NCI-H510A treated with DMSO at 0.1 percent for 48 hours (cell line): ENCODE results near the gene ELK4.
A peak's percentile ranks its signal among the peaks of the same experiment; 100 is the strongest.

Source experiments
- DNase-seq: peaks from one replicate; lab custom pipeline; 2025; lab: John Stamatoyannopoulos, UW

ELK4 gene

GRCh38 chr1:205631768-205632668 is at the start of gene ELK4:
Gene ELK4, minus strand, starts transcription at chr1:205632011. Its CDS starts 8,129 bp downstream, at chr1:205623882.
- DNase-seq, result peak; percentile 87

GRCh38 chr1:205681364-205681763 is 49.6 kb upstream of the ELK4 start:
- DNase-seq, result no peak

- DNase-seq, result peak; percentile 40
Observed at GRCh38 chr1:205680073-205680851, 48.5 kb upstream of the ELK4 start, which contains the start of gene SLC45A3. Gene SLC45A3, minus strand, starts transcription at chr1:205680509. Its CDS starts 15,853 bp downstream, at chr1:205664656.

- no peak for DNase-seq
Observed at GRCh38 chr1:205678286-205679111, 46.7 kb upstream of the ELK4 start.

- DNase-seq, result peak; percentile 13
Observed at GRCh38 chr1:205677167-205677566, 45.4 kb upstream of the ELK4 start.

- DNase-seq, result no peak
Observed at GRCh38 chr1:205676597-205676996, 44.8 kb upstream of the ELK4 start.

- no peak for DNase-seq
Observed at GRCh38 chr1:205676002-205676401, 44.2 kb upstream of the ELK4 start.

GRCh38 chr1:205675247-205675646 is 43.4 kb upstream of the ELK4 start:
- DNase-seq, result no peak

- DNase-seq, result no peak
Observed at GRCh38 chr1:205672970-205673369, 41.2 kb upstream of the ELK4 start.

- no peak for DNase-seq
Observed at GRCh38 chr1:205672395-205672889, 40.6 kb upstream of the ELK4 start.

GRCh38 chr1:205670611-205671430 is 39.0 kb upstream of the ELK4 start:
- DNase-seq, result no peak

GRCh38 chr1:205670150-205670446 is 38.3 kb upstream of the ELK4 start:
- no peak for DNase-seq

- no peak for DNase-seq
Observed at GRCh38 chr1:205669341-205670149, 37.7 kb upstream of the ELK4 start.

GRCh38 chr1:205668951-205669340 is 37.1 kb upstream of the ELK4 start:
- no peak for DNase-seq

GRCh38 chr1:205667909-205668643 is 36.3 kb upstream of the ELK4 start:
- DNase-seq, result no peak

GRCh38 chr1:205666372-205667166 is 34.8 kb upstream of the ELK4 start:
- DNase-seq, result no peak

- no peak for DNase-seq
Observed at GRCh38 chr1:205665201-205666045, 33.6 kb upstream of the ELK4 start.
